Measurements from ENCODE around the gene COX6A1.

The COX6A1 gene

GRCh38 chr12:120437735-120438494 lies at the start of gene COX6A1:
Gene COX6A1 (plus strand): TSS chr12:120438113. CDS start chr12:120438127, 14 bp downstream.
- Histone ChIP-seq H3K4me1 (ENCODE audit: insufficient read depth, low read length) (peaks cover 3% of the 10 kb centered on the region; the same call in 1 of the 2 replicates), H3K36me3 (ENCODE audit: insufficient read depth, low read length) (peaks cover 10% of the 10 kb centered on the region), H3K9ac (ENCODE audit: low read depth, low read length) (peak within 1 kb of the TSS; percentile 72), H3K9me3 (ENCODE audit: control insufficient read depth, insufficient read depth, low read length) (no peaks in the 10 kb centered on the region)

GRCh38 chr12:120388691-120389481 lies 49.0 kb upstream of the COX6A1 start:
- Histone ChIP-seq H3K36me3 (ENCODE audit: insufficient read depth, low read length) (no peaks in the 10 kb centered on the region), H3K4me1 (ENCODE audit: insufficient read depth, low read length) (0 out of 2 replicates have a peak, but pooled peaks cover 3% of the 10 kb centered on the region), H3K9ac (ENCODE audit: low read depth, low read length) (peak overlapping the region; percentile 57; the same call in 1 of the 2 replicates), H3K9me3 (ENCODE audit: control insufficient read depth, insufficient read depth, low read length) (no peaks in the 10 kb centered on the region)

- no peaks in the 10 kb centered on the region for H3K9me3 ChIP-seq (ENCODE audit: control insufficient read depth, insufficient read depth, low read length)
- peaks cover 9% of the 10 kb centered on the region; the same call in 1 of the 2 replicates for H3K4me1 ChIP-seq (ENCODE audit: insufficient read depth, low read length)
- H3K36me3 ChIP-seq (ENCODE audit: insufficient read depth, low read length): no peaks in the 10 kb centered on the region
- no peak overlapping the region for H3K9ac ChIP-seq (ENCODE audit: low read depth, low read length)
Measured at GRCh38 chr12:120390540-120391120, 47.3 kb upstream of the COX6A1 start.

- Histone ChIP-seq H3K36me3 (ENCODE audit: insufficient read depth, low read length) (no peaks in the 10 kb centered on the region), H3K4me1 (ENCODE audit: insufficient read depth, low read length) (peaks cover 14% of the 10 kb centered on the region; the same call in 1 of the 2 replicates), H3K9ac (ENCODE audit: low read depth, low read length) (peak overlapping the region; percentile 40), H3K9me3 (ENCODE audit: control insufficient read depth, insufficient read depth, low read length) (no peaks in the 10 kb centered on the region)
Measured at GRCh38 chr12:120394483-120395367, 43.2 kb upstream of the COX6A1 start.

- no peak overlapping the region for H3K9ac ChIP-seq (ENCODE audit: low read depth, low read length)
- H3K4me1 ChIP-seq (ENCODE audit: insufficient read depth, low read length): peaks cover 19% of the 10 kb centered on the region; the same call in 1 of the 2 replicates
- no peaks in the 10 kb centered on the region for H3K9me3 ChIP-seq (ENCODE audit: control insufficient read depth, insufficient read depth, low read length)
- no peaks in the 10 kb centered on the region for H3K36me3 ChIP-seq (ENCODE audit: insufficient read depth, low read length)
Measured at GRCh38 chr12:120397824-120398540, 39.9 kb upstream of the COX6A1 start.

- peaks cover 11% of the 10 kb centered on the region; the same call in 1 of the 2 replicates for H3K4me1 ChIP-seq (ENCODE audit: insufficient read depth, low read length)
- no peaks in the 10 kb centered on the region; the same call in 1 of the 2 replicates for H3K9me3 ChIP-seq (ENCODE audit: control insufficient read depth, insufficient read depth, low read length)
- H3K9ac ChIP-seq (ENCODE audit: low read depth, low read length): no peak overlapping the region
- H3K36me3 ChIP-seq (ENCODE audit: insufficient read depth, low read length): no peaks in the 10 kb centered on the region
Measured at GRCh38 chr12:120399531-120399930, 38.4 kb upstream of the COX6A1 start.

GRCh38 chr12:120402217-120402616 lies 35.7 kb upstream of the COX6A1 start:
- Histone ChIP-seq H3K9ac (ENCODE audit: low read depth, low read length) (peak overlapping the region; percentile 40; the same call in 1 of the 2 replicates), H3K36me3 (ENCODE audit: insufficient read depth, low read length) (no peaks in the 10 kb centered on the region), H3K4me1 (ENCODE audit: insufficient read depth, low read length) (peaks cover 11% of the 10 kb centered on the region; the same call in 1 of the 2 replicates), H3K9me3 (ENCODE audit: control insufficient read depth, insufficient read depth, low read length) (no peaks in the 10 kb centered on the region; the same call in 1 of the 2 replicates)

- Histone ChIP-seq H3K36me3 (ENCODE audit: insufficient read depth, low read length) (no peaks in the 10 kb centered on the region), H3K9me3 (ENCODE audit: control insufficient read depth, insufficient read depth, low read length) (no peaks in the 10 kb centered on the region; the same call in 1 of the 2 replicates), H3K9ac (ENCODE audit: low read depth, low read length) (no peak overlapping the region), H3K4me1 (ENCODE audit: insufficient read depth, low read length) (peaks cover 11% of the 10 kb centered on the region; the same call in 1 of the 2 replicates)
Measured at GRCh38 chr12:120403869-120404268, 34.0 kb upstream of the COX6A1 start.

GRCh38 chr12:120404271-120404670 lies 33.6 kb upstream of the COX6A1 start:
- Histone ChIP-seq H3K4me1 (ENCODE audit: insufficient read depth, low read length) (peaks cover 9% of the 10 kb centered on the region; the same call in 1 of the 2 replicates), H3K9me3 (ENCODE audit: control insufficient read depth, insufficient read depth, low read length) (no peaks in the 10 kb centered on the region; the same call in 1 of the 2 replicates), H3K9ac (ENCODE audit: low read depth, low read length) (no peak overlapping the region), H3K36me3 (ENCODE audit: insufficient read depth, low read length) (no peaks in the 10 kb centered on the region)

- Histone ChIP-seq H3K36me3 (ENCODE audit: insufficient read depth, low read length) (no peaks in the 10 kb centered on the region), H3K9ac (ENCODE audit: low read depth, low read length) (no peak overlapping the region), H3K9me3 (ENCODE audit: control insufficient read depth, insufficient read depth, low read length) (no peaks in the 10 kb centered on the region; the same call in 1 of the 2 replicates), H3K4me1 (ENCODE audit: insufficient read depth, low read length) (peaks cover 3% of the 10 kb centered on the region; the same call in 1 of the 2 replicates)
Measured at GRCh38 chr12:120406069-120406468, 31.8 kb upstream of the COX6A1 start.

- Histone ChIP-seq H3K36me3 (ENCODE audit: insufficient read depth, low read length) (no peaks in the 10 kb centered on the region), H3K4me1 (ENCODE audit: insufficient read depth, low read length) (peaks cover 3% of the 10 kb centered on the region; the same call in 1 of the 2 replicates), H3K9ac (ENCODE audit: low read depth, low read length) (no peak overlapping the region), H3K9me3 (ENCODE audit: control insufficient read depth, insufficient read depth, low read length) (no peaks in the 10 kb centered on the region; the same call in 1 of the 2 replicates)
Measured at GRCh38 chr12:120406553-120406952, 31.4 kb upstream of the COX6A1 start.

- H3K9me3 ChIP-seq (ENCODE audit: control insufficient read depth, insufficient read depth, low read length): no peaks in the 10 kb centered on the region; the same call in 1 of the 2 replicates
- no peak overlapping the region for H3K9ac ChIP-seq (ENCODE audit: low read depth, low read length)
- H3K36me3 ChIP-seq (ENCODE audit: insufficient read depth, low read length): no peaks in the 10 kb centered on the region
- H3K4me1 ChIP-seq (ENCODE audit: insufficient read depth, low read length): no peaks in the 10 kb centered on the region; the same call in 1 of the 2 replicates
Measured at GRCh38 chr12:120408771-120409170, 29.1 kb upstream of the COX6A1 start.

GRCh38 chr12:120412421-120412820 lies 25.5 kb upstream of the COX6A1 start:
- Histone ChIP-seq H3K36me3 (ENCODE audit: insufficient read depth, low read length) (no peaks in the 10 kb centered on the region), H3K9me3 (ENCODE audit: control insufficient read depth, insufficient read depth, low read length) (no peaks in the 10 kb centered on the region), H3K9ac (ENCODE audit: low read depth, low read length) (no peak overlapping the region), H3K4me1 (ENCODE audit: insufficient read depth, low read length) (peaks cover 4% of the 10 kb centered on the region; the same call in 1 of the 2 replicates)

Data from ES-I3 (cell line).